T-helper 2 cell treated with Interferon-gamma antibody and Interleukin-4, amounts not matched to agents 100 ng/mL and 5 ng/mL, for 36 hours (primary cell): Measurements from ENCODE around the gene PPIG. TPM values are rescaled to one million over a fixed set of nuclear protein-coding genes. Genes with fewer than 3 reads are reported as not detected.
"Not testable (repeated sequence)": the region's sequence is repeated elsewhere in the genome, so short reads cannot be mapped to it uniquely, and the experiment has no call there.

Experiments
- intact Hi-C: fragments of 100-400 bp; cut with micrococcal nuclease; formaldehyde crosslinking; loops from one replicate; pipeline ENCODE4 v1.15.1; 2023
- total RNA-seq: library from RNA; stranded (reverse); gene quantifications from 2 replicates; pipeline ENCODE4 v1.2.3, GENCODE V29; 2022

The PPIG gene
- total RNA-seq, 1 donor from 2014 or later, result 51.9 TPM

GRCh38 chr2:169662744-169663143 lies 78.6 kb downstream of the PPIG start:
- intact Hi-C loops, result no loop called here

DNA sequence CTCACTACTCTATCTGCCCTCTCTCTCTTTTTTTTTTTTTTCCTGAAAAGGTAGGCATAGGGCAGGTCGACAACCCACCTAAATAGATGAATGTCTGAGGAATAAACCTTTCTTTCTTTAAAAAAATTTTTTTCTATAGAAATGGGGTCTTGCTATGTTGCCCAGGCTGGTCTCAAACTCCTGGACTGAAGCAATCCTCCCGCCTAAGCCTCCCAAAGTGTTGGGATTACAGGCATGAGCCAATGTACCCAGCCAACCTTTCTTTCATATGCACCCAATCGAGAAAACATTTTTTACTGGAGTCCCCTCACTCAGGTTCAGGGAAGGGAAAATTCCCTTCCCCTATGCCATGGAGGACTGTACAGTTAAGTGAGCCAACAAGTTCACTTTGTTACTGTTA lies 79.1 kb downstream of the PPIG start:
- intact Hi-C loops, result no loop called here

GRCh38 chr2:169664600-169664977 lies 80.4 kb downstream of the PPIG start:
- intact Hi-C loops, result no loop called here

DNA sequence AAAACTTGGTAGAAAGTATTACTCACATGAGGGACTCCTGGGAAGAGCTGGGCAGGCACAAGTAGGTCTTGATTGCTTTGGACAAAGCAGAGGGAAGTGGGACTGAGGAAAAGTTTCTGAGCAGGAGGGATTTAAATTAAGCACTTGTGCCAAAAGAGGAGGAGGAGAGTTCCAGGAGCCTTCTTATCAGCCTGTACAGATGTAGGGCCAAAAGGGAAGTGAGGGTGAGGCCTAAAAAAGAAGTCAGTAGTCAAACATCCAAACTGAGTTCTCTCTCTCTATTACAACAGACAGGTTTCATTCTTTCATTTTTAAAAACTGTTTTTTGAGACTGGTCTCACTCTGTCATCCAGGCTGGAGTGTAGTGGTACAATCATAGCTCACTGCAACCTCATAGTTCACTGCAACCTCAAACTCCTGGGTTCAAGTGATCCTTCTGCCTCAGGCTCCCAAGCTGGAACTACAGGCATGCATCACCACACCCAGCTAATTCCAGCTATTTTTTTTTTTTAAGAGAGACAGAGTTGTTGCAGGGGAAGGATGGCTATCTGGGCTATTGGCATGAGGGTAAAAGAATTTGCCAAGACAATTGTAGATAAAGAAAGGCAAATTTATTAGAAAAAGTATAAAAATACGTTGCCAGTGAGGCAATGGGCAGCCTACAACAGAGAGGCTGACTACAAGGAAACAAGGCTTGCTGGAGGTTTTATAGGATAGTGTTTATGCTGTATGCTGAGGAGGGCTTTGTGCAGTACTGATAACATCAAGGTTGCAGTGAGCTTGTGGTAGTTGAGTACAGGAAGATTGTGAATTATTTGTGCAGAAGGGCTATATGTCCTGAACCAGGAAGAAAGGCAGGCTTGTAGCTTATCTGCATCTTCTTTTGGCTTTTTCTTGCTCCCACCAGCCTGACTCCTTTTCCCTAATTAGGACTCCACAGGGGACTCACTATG lies 81.1 kb downstream of the PPIG start:
- intact Hi-C loops, result no loop called here

- intact Hi-C loops, result no loop called here
Observed at GRCh38 chr2:169667583-169667982, 83.4 kb downstream of the PPIG start.

DNA sequence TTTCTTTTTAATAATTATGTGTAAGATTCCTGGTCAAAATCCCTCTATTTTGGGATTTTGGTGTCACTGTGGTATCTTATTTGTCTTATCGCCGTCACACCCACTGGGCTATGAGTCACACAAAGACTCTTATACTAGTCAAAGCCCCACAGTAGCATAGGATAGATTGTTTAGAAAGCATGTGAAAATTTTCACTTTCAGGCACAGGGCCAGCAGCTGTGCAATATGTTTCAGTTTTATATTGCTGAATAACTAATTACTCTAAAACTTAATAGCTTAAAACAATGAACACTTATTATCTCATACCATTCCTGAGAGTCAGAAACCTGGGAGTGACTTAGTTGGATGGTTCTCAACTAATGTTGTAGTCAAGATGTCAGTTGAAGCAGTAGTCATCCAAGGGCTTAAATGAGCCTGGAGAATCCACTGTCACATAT lies 86.1 kb downstream of the PPIG start:
- intact Hi-C loops, result no loop called here

GRCh38 chr2:169670937-169671336 lies 86.8 kb downstream of the PPIG start:
- intact Hi-C loops, result no loop called here

DNA sequence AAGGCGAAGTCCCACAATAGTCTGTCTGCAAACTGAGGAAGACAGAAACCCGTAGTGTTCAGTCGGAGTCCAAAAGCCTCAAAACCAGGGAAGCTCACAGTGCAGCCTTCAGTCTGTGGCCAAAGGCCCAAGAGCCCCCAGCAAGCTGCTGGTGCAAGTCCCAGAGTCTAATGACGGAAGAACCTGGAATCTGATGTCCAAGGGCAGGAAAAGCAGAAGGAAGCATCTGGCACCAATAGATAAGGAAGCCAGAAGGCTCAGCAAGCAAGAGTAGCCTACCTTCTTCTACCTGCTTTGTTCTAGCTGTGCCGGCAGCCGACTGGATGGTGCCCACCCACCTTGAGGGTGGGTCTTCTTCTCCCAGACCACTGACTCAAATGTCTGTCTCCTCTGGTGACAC lies 88.3 kb downstream of the PPIG start:
- intact Hi-C loops, result no loop called here

DNA sequence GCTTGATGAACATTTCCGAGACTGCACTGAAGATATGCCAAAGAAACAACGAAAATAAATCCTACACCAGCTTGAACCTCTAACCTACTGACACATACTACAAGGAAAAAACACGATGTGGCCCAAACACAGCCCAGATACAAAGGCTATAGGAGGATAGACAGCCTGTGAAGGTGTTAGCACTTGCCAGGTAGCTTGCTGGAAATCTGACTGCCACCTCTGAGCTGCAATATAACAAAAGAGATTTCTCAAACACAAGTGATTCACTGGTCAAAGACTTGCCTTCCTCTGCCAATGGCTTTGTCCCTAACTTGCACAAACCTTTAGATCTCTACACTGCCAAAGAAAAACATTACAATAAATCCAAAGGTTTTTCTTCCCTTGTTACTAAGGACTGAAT lies 89.0 kb downstream of the PPIG start:
- intact Hi-C loops, result no loop called here

GRCh38 chr2:169673921-169674320 lies 89.8 kb downstream of the PPIG start:
- intact Hi-C loops, result no loop called here

DNA sequence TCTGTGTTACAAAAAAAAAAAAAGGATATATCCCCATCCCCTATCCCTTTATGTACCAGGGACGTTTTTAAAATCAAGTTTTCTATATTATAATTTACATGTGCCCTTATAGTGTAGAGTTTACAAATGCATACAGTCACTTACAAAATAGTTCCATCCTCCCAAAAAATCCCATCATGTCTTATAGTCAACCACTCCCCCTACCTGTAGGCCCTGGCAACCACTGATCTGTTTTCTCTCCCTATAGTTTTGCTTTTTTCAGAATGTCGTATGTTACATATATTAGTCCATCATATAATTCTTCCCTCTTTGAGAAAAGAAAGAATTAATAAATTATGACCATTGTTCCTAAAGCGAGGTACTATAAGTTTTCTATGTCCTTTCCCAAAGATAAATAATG lies 92.2 kb downstream of the PPIG start:
- intact Hi-C loops, result no loop called here

DNA sequence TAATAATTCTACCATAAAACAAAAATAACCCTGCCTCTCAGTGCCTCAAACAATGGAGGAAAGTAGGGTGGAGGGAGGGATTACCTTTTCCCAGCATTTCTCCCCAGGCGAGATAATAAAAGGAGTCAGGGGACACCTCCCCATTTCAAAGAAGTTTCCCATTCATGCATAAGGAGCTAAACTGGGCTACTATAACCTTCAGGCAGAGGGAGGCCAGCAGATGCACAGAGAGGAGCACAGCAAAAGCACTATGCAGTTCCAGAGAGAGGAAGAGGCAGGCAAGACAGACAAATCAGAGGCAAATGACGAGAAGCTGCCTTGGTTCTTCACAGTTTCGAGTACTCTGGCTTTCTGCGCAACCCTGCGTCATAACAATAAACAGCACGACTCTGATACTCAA lies 92.7 kb downstream of the PPIG start:
- intact Hi-C loops, result no loop called here

GRCh38 chr2:169683054-169683424 lies 98.9 kb downstream of the PPIG start:
- intact Hi-C loops, result loop anchor here (1.0 kb wide), 1 partner anchor 11 kb away; the partner anchor contains the start of genes CFAP210 and PHOSPHO2

- intact Hi-C loops, result loop anchor here (1.0 kb wide), 1 partner anchor 11 kb away; the partner anchor contains the start of genes CFAP210 and PHOSPHO2
Observed at GRCh38 chr2:169683425-169684134, 99.4 kb downstream of the PPIG start.

DNA sequence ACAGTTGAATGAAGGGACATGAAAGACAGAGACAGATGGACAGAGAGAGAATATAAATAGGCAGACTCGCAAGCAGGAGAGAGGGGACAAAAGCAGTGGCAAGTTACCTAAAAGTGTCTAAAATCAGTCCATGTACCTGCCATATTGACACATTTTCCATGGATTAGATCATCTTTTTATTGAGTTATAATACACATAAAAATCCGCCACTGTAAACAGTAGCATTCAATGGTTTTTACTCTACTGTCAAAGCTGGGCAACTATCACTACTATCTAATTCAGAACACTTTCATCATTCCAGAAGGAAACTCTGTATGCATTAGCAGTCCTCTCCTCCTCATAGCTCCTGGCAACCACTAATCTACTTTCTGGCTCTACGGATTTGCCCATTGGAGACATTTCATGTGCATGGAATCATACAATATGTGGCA lies 100.0 kb downstream of the PPIG start:
- intact Hi-C loops, result no loop called here

DNA sequence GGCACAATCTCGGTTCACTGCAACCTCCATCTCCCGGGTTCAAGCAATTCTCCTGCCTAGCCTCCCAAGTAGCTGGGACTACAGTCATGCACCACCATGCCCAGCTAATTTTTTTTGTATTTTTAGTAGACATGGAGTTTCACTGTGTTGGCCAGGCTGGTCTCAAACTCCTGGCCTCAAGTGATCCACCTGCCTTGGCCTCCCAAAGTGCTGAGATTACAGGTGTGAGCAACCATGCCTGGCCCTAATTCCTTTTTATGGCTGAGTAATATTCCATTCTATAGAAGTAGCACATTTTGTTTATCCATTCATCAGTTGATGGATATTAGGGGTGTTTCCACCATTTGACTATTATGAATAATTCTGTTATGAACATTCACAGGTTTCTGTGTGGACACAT lies 100.6 kb downstream of the PPIG start:
- intact Hi-C loops, result not testable (repeated sequence)

DNA sequence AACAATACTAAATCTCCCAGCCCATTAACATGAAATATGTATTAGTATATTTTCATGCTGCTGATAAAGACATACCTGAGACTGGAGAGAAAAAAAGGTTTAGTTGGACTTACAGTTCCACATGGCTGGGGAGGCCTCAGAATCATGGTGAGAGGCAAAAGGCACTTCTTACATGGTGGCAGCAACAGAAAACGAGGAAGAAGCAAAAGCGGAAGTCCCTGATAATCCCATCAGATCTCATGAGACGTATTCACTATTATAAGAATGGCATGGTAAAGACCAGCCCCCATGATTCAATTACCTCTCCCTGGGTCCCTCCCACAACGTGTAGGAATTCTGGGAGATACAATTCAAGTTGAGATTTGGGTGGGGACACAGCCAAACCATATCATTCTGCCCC lies 102.7 kb downstream of the PPIG start:
- intact Hi-C loops, result not testable (repeated sequence)

DNA sequence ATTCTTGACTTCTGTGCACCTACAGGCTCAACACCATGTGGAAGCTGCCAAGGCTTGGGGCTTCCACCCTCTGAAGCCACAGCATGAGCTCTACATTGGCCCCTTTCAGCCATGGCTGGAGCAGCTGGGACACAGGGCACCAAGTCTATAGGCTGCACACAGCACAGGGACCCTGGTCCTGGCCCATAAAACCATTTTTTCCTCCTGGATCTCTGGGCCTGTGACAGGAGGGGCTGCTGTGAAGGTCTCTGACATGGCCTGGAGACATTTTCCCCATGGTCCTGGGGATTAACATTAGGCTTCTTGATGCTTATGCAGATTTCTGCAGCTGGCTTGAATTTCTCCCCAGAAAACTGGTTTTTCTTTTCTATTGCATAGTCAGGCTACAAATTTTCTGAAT lies 103.8 kb downstream of the PPIG start:
- intact Hi-C loops, result not testable (repeated sequence)

- intact Hi-C loops, result loop anchor here (5.0 kb wide), 1 partner anchor 41 kb away; the partner anchor contains the start of gene KLHL23
Observed at GRCh38 chr2:169690958-169691357, 106.8 kb downstream of the PPIG start.
